Neutrophil (primary cell): ENCODE data around the gene TMEM42.

Experiments
- H3K27ac ChIP-seq: fragments of 200-600 bp; sonication (generic); 2 replicates; pipeline ENCODE4 v1.5.1; 2016; ENCODE audit warnings: mild to moderate bottlenecking, moderate library complexity
- H3K27me3 ChIP-seq: fragments of 200-600 bp; sonication (generic); 2 replicates; pipeline ENCODE4 v1.6.0; 2016; ENCODE audit warnings: mild to moderate bottlenecking
- H3K36me3 ChIP-seq: fragments of 200-600 bp; sonication (generic); 2 replicates; pipeline ENCODE4 v1.5.1; 2017
- H3K4me1 ChIP-seq, 2 experiments: fragments of 200-600 bp in 1 of 2; sonication (generic) in 1 of 2; 1 replicate in 1 of 2; 2 replicates in 1 of 2; pipeline versions ENCODE4 v1.5.1 to v1.6.1; 2013 to 2016; ENCODE audit warnings: low read depth in 1 of 2, low read length in 1 of 2, mild to moderate bottlenecking in 1 of 2, moderate library complexity in 1 of 2; ENCODE audit not compliant: control insufficient read depth in 1 of 2, insufficient read depth in 1 of 2
- H3K4me3 ChIP-seq, 2 experiments: fragments of 200-600 bp in 1 of 2; sonication (generic) in 1 of 2; 1 replicate in 1 of 2; 2 replicates in 1 of 2; pipeline ENCODE4 v1.5.1; 2013 to 2016; ENCODE audit warnings: low read depth in 1 of 2, low read length in 1 of 2, mild to moderate bottlenecking in 1 of 2, moderate library complexity in 1 of 2
- H3K9me3 ChIP-seq: fragments of 200-600 bp; sonication (generic); 2 replicates; pipeline ENCODE4 v1.5.1; 2016
- CTCF ChIP-seq: fragments of 200-600 bp; sonication (generic); IDR thresholded peaks from 2 replicates; pipeline ENCODE4 v1.5.1; 2016; ENCODE audit warnings: antibody characterized with exemption

The TMEM42 gene

DNA sequence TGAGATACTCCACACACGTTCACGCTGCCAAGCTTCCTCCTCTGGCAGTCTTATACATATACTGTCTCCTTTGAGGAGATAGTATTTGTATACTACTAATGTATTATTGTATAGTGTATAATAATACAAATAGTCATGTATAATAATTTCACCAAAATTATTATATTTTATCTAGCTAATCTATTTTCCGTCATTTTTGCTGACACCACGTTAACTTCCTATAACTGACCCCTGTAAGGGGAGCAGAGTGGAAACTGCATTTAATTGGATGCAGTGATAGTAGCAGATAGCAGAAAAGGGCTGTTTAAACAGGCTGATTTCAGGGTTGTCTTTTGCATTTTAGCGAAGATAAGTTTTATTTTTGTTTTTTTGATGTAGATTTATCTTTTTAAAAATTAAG is 30.5 kb upstream of the TMEM42 start:
- Histone ChIP-seq H3K4me3 (no peak overlapping the region), H3K27me3 (no peaks in the 10 kb centered on the region), H3K36me3 (peaks cover 58% of the 10 kb centered on the region), H3K9me3 (peaks cover 3% of the 10 kb centered on the region), H3K4me1 (no peaks in the 10 kb centered on the region), H3K27ac (no peak overlapping the region)
- no peak for TF ChIP-seq CTCF

DNA sequence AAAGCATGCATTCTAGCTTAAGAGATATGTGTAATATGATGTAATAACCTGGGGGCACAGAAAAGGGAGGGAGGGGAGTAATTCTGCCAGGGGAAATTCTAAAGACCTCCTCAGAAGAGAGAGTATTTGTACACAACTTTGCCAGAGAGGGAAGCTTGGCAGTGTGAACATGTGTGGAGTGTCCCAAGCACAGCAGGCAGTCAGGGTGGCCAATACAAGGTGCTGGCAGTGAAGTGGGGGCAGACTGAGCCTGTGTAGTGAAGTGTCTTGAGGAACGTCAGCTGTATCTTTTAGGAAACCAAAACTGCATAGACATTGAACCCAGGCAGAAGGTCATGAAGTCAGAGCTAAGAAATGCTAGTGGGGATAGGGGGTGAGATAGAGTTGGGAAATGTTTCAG is 29.7 kb upstream of the TMEM42 start:
- H3K27ac ChIP-seq: no peak overlapping the region
- H3K9me3 ChIP-seq: peaks cover 10% of the 10 kb centered on the region
- H3K27me3 ChIP-seq: no peaks in the 10 kb centered on the region
- H3K4me3 ChIP-seq: no peak overlapping the region
- TF ChIP-seq CTCF: no peak
- H3K36me3 ChIP-seq: peaks cover 50% of the 10 kb centered on the region
- no peaks in the 10 kb centered on the region for H3K4me1 ChIP-seq

DNA sequence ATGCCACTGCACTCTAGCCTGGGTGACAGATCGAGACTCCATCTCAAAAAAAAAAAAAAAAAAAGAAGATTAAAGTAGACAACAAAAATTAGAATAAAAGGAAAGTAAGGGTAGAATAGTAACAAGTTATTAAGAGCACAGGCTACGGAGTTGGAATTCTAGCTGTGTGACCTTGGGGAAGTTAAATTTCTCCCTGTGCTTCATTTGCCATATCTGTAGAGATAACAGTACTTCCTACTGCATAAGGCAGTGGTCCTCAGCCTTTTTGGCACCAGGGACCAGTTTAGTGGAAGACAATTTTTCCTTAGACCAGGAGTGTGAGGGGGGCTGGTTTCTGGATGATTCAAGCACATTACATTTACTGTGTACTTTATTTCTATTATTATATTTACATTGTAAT is 28.7 kb upstream of the TMEM42 start:
- no peaks in the 10 kb centered on the region for H3K27me3 ChIP-seq
- no peak overlapping the region for H3K4me3 ChIP-seq
- H3K4me1 ChIP-seq: no peaks in the 10 kb centered on the region
- peaks cover 11% of the 10 kb centered on the region for H3K9me3 ChIP-seq
- no peak overlapping the region for H3K27ac ChIP-seq
- TF ChIP-seq CTCF: no peak
- H3K36me3 ChIP-seq: peaks cover 51% of the 10 kb centered on the region

DNA sequence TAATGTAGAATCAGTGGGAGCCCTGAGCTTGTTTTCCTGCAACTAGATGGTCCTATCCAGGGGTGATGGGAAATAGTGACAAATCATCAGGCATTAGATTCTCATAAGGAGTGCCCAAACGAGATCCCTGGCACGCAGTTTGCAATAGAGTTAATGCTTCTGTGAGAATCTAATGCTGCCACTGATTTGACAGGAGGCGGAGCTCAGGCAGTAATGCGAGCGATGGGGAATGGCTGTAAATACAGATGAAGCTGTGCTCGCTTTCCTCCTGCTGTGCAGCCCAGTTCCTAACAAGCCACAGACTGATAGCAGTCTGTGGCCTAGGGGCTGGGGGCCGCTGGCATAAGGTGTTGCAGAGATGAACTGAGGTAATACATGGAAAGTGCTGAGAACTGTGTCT is 28.3 kb upstream of the TMEM42 start:
- Histone ChIP-seq H3K4me1 (no peaks in the 10 kb centered on the region), H3K9me3 (peaks cover 11% of the 10 kb centered on the region), H3K27ac (no peak overlapping the region), H3K4me3 (no peak overlapping the region), H3K36me3 (peaks cover 51% of the 10 kb centered on the region), H3K27me3 (no peaks in the 10 kb centered on the region)
- TF ChIP-seq CTCF: no peak

DNA sequence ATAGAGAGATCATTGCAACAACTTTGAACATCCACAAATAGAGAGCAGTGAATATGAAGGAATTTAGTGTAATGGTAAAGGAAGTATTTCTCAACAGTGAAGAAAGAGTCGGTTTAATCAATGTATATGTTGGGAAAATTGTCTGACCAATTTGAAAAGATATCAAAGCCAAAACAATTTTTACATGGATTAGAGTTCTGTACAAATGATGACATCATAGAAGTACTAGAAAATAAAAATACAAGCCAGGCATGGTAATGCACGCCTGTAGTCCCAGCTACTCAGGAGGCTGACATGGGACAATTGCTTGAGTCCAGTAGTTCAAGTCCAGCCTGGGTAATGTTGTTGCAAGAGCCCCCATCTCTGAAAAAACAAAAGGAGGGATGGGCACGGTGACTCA is 26.0 kb upstream of the TMEM42 start:
- Histone ChIP-seq H3K27me3 (no peaks in the 10 kb centered on the region), H3K9me3 (peaks cover 11% of the 10 kb centered on the region), H3K4me1 (no peaks in the 10 kb centered on the region), H3K27ac (no peak overlapping the region), H3K4me3 (no peak overlapping the region), H3K36me3 (peaks cover 53% of the 10 kb centered on the region)
- TF ChIP-seq CTCF: no peak

DNA sequence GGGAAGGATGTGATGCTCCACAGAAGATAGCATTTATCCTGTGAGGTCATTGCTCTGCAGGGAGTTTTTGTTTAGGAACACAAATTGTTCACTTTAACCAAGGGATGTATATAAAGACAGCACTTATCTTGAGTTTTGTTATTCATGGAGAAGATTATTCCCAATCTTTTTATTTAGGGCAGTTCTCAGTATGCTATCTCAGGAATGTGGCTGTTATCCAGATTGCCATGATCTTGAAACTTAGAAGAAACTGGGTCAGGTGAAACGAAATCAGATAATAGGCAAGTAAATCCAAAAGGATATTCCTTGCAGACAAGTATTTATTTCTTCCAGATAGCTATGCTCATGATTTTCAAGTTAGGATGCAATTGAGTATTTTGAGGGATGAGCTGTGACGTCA is 19.3 kb upstream of the TMEM42 start:
- H3K36me3 ChIP-seq: peaks cover 84% of the 10 kb centered on the region

More for the DNA sequence above, 19.3 kb upstream of the TMEM42 start:
- H3K27ac ChIP-seq: no peak overlapping the region
- no peaks in the 10 kb centered on the region for H3K9me3 ChIP-seq
- no peaks in the 10 kb centered on the region for H3K27me3 ChIP-seq
- TF ChIP-seq CTCF: no peak
- H3K4me1 ChIP-seq: no peaks in the 10 kb centered on the region
- no peak overlapping the region for H3K4me3 ChIP-seq
